ENCODE data around the gene RAB44.
"Not testable (repeated sequence)": the region's sequence is repeated elsewhere in the genome, so short reads cannot be mapped to it uniquely, and the experiment has no call there.

The RAB44 gene

DNA sequence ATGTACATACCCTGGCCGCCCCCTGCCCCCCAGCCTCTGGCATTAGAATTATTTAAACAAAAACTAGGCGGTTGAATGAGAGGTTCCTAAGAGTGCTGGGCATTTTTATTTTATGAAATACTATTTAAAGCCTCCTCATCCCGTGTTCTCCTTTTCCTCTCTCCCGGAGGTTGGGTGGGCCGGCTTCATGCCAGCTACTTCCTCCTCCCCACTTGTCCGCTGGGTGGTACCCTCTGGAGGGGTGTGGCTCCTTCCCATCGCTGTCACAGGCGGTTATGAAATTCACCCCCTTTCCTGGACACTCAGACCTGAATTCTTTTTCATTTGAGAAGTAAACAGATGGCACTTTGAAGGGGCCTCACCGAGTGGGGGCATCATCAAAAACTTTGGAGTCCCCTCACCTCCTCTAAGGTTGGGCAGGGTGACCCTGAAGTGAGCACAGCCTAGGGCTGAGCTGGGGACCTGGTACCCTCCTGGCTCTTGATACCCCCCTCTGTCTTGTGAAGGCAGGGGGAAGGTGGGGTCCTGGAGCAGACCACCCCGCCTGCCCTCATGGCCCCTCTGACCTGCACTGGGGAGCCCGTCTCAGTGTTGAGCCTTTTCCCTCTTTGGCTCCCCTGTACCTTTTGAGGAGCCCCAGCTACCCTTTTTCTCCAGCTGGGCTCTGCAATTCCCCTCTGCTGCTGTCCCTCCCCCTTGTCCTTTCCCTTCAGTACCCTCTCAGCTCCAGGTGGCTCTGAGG, 11.5 kb upstream of the RAB44 start:
- no peak for DNase-seq (ENCODE audit: low read depth in 1 of 2, low spot score in 1 of 2)

DNA sequence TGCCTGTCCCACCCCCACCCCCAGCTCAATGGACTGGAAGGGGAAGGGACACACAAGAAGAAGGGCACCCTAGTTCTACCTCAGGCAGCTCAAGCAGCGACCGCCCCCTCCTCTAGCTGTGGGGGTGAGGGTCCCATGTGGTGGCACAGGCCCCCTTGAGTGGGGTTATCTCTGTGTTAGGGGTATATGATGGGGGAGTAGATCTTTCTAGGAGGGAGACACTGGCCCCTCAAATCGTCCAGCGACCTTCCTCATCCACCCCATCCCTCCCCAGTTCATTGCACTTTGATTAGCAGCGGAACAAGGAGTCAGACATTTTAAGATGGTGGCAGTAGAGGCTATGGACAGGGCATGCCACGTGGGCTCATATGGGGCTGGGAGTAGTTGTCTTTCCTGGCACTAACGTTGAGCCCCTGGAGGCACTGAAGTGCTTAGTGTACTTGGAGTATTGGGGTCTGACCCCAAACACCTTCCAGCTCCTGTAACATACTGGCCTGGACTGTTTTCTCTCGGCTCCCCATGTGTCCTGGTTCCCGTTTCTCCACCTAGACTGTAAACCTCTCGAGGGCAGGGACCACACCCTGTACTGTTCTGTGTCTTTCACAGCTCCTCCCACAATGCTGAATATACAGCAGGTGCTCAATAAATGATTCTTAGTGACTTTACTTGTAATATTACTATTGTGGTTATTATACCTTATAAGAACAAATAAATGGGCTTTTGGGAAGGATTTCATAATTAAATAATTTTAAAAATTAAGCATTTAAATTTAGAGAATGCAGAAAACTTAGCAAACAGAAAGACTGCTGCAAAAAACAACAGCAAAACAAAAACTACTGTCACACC, 10.7 kb upstream of the RAB44 start:
- DNase-seq (ENCODE audit: low read depth in 1 of 2, low spot score in 1 of 2) = no peak

DNA sequence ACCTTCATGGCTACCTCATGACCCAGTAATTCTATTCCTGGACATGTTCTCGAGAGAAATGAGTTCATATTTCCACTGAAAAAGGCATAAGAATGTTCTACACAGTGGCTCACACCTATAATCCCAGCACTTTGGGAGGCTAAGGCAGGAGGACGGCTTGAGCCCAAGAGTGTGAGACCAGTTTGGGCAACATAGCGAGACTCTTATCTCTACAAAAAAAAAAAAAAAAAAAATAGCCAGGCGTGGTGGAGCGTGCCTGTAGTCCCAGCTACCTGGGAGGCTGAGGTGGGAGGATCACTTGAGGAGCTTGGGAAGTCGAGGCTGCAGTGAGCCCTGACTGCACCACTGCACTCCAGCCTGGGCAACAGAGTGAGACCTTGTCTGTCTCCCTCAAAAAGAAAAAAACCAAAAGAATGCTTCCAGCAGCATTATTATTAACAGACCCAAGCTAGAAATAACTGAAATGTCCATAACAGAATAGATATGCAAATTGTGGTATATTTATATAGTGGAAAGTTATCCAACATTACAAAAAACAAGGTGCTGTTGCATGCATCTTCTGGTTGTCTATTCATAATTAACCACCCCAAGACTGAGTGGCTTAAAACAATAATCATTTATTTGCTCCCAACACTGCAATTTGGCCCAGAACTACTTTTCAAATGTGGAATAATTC, 9.4 kb upstream of the RAB44 start:
- DNase-seq (ENCODE audit: low read depth in 1 of 2, low spot score in 1 of 2) = no peak

GRCh38 chr6:36688739-36689075, 8.9 kb upstream of the RAB44 start:
- DNase-seq (ENCODE audit: low read depth in 1 of 2, low spot score in 1 of 2) = no peak

GRCh38 chr6:36691011-36691410, 6.6 kb upstream of the RAB44 start:
- DNase-seq (ENCODE audit: low read depth in 1 of 2, low spot score in 1 of 2) = no peak

- no peak for DNase-seq (ENCODE audit: low read depth in 1 of 2, low spot score in 1 of 2)
Observed at GRCh38 chr6:36691612-36692011, 6.0 kb upstream of the RAB44 start.

DNA sequence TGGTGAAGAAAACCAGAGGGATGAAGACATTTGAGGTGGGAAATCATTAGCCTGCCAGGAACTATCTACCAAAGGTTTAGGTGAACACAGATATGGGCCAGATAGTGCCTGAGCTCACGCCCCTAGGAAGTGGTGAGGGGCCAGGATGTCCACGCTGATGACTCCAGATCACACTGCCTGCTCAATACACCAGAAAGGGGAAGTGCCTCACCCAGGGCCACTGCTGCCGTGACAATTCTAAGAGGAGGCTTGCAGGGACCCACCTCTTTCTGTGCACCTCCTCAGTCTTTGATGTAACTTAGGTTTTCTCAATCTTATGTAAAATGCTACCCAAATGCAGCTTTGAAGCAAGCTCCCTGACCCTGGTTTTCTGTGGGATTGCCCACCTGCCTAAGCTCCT, 5.4 kb upstream of the RAB44 start:
- DNase-seq (ENCODE audit: low read depth in 1 of 2, low spot score in 1 of 2) = no peak

- DNase-seq (ENCODE audit: low read depth in 1 of 2, low spot score in 1 of 2) = no peak
Observed at GRCh38 chr6:36692861-36693702, 4.5 kb upstream of the RAB44 start.

DNA sequence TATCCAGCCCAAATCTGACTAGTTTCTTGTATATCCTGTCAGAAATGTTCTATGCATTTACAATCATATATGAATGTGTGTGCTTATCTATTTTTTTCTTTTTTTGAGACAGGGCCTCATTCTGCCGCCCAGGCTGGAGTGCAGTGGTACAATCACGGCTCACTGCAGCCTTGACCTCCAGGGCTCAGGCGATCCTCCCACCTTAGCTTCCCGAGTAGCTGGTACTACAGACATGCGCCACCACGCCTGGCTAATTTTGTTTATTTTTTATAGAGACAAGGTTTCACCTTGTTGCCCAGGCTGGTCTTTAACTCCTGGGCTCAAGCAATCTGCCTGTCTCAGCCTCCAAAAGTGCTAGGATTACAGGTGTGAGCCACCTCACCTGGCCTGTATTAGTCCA, 3.0 kb upstream of the RAB44 start:
- no peak for DNase-seq (ENCODE audit: low read depth in 1 of 2, low spot score in 1 of 2)

DNA sequence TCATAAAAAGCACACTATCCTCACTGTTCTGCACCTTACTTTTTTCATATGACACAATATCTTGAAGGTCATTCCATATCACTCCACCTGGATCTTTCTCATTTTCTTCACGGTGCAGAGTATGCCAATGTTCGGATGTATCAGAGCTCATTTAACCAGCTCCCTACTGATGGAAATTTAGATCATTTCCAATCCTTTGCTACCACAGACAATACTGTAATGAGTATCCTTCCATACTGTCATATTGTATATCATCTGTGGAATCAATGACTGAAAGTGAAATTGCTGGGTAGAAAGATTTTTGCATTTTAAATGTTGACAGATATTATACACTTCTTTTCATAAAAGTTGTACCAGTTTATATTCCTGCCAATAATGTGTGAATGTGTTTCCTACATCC, 2.2 kb upstream of the RAB44 start:
- DNase-seq (ENCODE audit: low read depth in 1 of 2, low spot score in 1 of 2) = no peak

DNA sequence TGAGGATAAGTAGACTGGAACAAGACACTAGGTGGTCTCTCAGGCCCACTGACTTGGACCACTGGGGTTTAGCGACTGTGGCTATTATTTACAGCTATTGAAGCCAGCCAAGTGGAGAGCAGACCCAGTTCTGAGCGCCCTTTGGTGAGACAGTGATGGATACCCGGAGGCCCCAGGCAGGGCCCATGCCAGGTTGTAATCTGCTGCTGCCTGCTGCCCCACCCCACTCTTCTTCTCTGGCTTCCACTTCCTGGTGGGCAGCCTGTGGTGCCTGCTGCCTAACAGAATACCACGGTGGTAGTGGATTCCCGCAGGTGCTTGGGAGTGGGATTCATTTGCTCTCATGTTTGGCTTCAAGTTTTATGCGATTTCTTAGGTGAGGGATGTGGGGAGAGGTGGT, 570 bp downstream of the RAB44 start:
- no peak for DNase-seq (ENCODE audit: low read depth in 1 of 2, low spot score in 1 of 2)

DNA sequence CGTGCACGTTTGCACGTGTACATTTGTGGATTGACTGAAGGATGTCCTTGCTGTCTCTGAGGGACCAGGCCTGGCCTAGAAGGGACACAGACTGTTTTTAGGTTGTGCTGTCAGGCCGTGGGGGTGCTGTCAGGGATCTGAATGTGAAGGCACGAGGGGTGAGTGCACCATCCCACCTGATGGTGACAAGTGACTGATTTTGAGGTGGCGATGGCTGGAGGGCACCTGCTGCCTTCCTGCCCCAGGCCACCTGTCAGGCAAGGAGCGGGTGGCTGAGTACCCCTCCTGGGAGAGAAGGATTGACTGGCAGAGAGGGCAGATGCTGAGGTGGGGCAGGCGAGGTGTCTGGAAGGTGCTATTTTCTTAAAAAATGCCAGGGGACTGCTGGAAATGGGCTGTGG, 1.2 kb downstream of the RAB44 start:
- no peak for DNase-seq (ENCODE audit: low read depth in 1 of 2, low spot score in 1 of 2)

DNA sequence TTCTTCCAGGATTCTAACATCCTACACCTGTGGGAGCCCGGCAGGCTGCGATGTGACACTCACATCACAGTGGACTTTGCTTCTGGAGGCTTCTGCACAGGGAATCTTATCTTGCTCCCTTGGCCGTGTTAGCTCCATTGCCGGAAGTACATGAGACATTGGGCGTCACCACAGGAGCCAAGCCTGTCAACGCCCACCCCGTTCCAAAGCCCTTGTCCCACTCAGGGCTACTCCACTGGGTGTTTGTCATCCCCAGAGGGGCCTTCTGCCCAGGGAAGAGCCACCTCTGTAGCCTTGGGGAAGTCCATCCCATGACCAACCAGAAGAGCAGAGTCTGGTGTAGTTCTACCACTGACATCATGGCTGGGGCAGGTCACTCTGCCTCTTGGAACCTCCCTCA, 1.7 kb downstream of the RAB44 start:
- no peak for DNase-seq (ENCODE audit: low read depth in 1 of 2, low spot score in 1 of 2)

DNA sequence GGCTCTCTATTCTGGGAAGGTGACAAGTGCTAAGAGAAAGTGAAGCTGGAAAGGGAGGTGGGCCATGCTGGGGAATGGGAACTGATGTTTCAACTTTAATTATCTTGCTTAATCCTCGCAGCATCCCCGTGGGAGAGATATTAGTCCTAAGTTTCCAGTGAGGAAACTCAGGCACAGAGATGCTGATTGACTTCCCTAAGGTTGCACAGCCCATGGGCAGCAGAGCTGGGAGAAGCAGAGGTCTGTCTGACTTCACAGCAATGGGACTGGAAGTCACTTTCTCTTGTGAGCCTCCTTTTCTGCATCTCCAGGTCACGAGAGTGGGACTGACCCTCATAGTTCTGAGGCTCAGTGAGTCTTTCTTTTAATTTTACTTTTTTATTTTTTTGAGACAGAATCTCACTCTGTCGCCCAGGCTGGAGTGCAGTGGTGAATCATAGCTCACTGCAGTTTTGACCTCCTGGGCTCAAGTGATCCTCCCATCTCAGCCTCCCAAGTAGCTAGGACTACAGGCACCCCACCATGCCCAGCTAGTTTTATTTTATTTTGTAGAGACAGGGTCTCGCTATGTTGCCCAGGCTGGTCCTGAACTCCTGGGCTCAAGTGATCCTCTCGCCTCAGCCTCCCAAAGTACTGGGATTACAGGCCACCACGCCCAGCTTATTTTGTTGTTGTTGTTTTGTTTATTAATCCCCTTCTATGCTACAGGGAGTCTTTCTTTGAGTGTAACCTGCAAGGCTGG, 2.6 kb downstream of the RAB44 start:
- no peak for DNase-seq (ENCODE audit: low read depth in 1 of 2, low spot score in 1 of 2)

DNA sequence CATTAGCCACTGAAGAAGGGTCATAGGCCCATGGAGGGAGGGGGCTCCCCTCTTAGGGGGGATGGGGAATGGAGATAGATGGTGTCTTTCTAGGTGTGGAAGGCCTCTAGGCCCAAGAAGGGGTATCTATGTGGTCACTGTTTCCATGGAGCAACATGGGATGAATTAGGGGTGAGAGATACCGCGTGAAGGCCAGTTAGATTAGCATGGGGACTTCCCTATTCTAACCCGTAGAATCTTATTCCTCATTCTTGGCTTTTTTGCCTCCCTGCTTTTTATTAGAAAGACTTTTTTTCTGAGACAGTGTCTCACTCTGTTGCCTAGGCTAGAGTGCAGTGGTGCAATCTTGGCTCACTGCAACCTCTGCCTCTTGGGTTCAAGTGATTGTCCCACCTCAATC, 3.2 kb downstream of the RAB44 start:
- no peak for DNase-seq (ENCODE audit: low read depth in 1 of 2, low spot score in 1 of 2)

DNA sequence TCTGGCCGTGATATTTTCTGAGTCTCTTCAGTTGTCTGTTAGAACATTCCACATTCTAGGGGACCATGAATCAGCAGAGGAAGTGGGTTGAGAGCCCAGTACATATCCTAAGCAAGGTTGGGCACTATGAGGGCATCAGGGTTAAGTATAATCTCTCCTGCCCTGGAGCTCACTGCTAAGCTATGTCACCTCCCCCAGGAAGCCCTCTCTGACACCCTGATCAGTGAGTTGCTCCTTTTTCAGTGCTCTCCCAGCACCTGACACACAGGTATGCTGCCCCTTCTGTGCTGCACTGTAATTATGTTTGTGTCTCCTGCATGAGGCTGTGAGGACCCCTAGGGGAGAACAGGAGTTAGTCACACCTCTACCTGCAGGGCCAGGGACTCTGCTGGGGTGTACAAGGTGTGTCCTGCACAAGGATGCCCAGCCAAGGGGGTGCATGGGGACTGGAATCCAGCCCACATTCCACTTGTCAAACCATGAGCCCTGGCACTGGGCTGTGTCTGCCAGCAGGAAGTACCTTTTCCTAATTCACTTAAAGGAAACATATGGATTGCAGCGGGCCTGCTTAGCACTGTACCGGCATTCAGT, 3.9 kb downstream of the RAB44 start:
- no peak for DNase-seq (ENCODE audit: low read depth in 1 of 2, low spot score in 1 of 2)

DNA sequence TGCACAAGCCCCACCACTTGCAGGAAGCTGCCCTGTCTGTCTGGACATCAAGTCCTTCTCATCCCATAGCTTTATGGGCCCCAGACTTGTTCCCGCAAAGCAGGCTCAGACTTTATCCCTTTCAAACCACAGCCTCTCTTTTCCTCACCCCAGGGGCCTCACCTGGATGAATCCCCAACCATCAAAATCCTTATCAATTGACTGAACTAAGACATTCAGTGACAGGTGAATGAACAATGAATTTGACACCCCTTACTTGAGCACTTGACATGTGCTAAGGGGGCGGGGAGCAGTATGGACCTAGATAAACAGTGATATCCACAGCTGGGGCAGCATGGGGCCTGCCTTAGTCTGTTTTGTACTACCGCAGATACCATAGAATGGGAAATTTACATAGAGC, 5.0 kb downstream of the RAB44 start:
- no peak for DNase-seq (ENCODE audit: low read depth in 1 of 2, low spot score in 1 of 2)

DNA sequence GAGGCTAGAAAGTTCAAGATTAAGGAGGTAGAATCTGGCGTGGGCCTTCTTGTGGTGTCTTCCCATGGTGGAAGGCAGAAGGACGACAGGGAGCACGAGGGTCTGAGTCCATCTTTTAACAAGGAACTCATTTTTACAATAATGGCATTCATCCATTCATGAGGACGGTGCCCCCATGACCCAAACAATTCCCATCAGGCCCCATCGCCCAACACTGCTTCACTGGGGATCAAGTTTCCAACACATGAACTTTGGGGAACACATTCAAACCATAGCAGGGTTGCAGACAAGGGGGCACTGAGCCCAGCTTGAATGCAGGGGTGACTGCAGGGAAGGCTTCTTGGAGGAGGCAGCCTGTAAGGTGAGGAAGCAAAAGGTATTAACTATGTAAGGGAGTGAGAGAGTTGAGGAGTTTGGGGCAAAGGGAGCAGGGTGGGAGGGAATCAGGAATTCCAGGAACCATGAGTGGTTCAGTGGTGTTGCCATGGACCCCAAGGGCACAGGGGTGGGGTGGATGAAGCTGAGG, 5.5 kb downstream of the RAB44 start:
- DNase-seq (ENCODE audit: low read depth in 1 of 2, low spot score in 1 of 2) = no peak

- no peak for DNase-seq (ENCODE audit: low read depth in 1 of 2, low spot score in 1 of 2)
Observed at GRCh38 chr6:36703982-36704381, 6.4 kb downstream of the RAB44 start.

GRCh38 chr6:36704961-36705577, 7.4 kb downstream of the RAB44 start:
- not testable (repeated sequence) for DNase-seq (ENCODE audit: low read depth in 1 of 2, low spot score in 1 of 2)

Measured in activated CD4-positive, alpha-beta T cell treated with anti-CD3 and anti-CD28 coated beads, Interleukin-2, amount 50 U/mL, for 24 hours (primary cell).